ENCODE results near the gene STRIP1. TPM values are rescaled to one million over a fixed set of nuclear protein-coding genes. Genes with fewer than 3 reads are reported as not detected.
A peak's percentile ranks its signal among the peaks of the same experiment; 100 is the strongest.

Gene STRIP1
- total RNA-seq, 1 donor: 56.0 TPM

DNA sequence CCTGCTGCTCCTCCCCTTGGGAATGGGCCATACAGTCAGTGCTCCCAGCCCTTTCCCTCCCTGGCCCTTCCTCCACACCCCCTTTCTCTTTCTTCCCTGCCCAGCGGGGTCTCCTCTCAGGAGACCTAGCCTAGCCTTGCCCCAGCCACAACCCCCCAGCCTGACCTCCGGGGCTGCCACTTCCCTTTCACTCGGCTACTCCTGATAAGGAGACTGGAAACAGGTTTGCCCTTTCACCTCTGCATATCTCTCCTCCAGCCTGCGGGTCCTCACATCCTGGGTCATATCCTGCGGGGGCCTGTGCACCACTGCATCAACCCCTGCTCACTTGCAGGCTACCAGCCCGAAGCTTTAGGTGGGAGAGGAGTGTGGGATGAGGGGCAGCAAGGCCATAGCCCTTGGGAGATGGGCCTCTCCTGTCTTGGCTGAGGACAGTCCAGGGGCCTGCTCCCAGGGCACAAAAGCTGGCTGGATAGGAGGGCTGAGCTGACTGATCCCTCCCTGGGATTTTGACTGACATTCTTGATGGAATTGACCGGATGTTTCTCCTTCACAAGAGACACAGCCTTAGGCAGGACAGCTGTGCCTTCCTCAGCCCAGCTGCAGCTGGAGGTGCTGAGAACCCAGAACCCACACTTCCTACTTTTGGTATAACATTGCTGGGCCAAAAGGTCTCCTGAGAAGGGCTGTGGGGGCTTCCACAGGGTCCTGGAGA, 55.3 kb downstream of the STRIP1 start:
- no peak for DNase-seq (ENCODE audit: low read depth in 2 of 3, low spot score in 2 of 3)

GRCh38 chr1:110091381-110091780, 57.0 kb downstream of the STRIP1 start:
- DNase-seq (ENCODE audit: low read depth in 2 of 3, low spot score in 2 of 3): no peak

DNA sequence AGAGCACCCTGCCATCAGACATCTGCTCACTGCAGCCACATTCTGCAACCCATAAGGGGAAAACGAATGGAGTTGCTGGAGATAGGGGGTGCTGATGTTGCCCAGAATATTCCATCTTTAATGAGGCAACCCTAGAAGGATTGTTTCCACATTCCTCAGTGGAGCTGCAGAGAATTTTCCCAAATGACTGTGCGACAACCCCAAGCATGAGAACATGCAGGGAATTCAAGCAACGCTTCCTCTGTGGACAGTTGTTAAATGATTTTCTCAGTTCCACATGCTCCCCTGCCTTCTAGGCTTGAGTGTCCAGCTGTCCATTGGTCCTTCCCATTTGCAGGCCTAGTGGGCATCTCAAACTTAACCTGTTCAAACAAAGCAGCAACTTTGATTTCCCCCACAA, 57.4 kb downstream of the STRIP1 start:
- no peak for DNase-seq (ENCODE audit: low read depth in 2 of 3, low spot score in 2 of 3)

GRCh38 chr1:110092991-110093390, 58.6 kb downstream of the STRIP1 start:
- DNase-seq (ENCODE audit: low read depth in 2 of 3, low spot score in 2 of 3): no peak

DNA sequence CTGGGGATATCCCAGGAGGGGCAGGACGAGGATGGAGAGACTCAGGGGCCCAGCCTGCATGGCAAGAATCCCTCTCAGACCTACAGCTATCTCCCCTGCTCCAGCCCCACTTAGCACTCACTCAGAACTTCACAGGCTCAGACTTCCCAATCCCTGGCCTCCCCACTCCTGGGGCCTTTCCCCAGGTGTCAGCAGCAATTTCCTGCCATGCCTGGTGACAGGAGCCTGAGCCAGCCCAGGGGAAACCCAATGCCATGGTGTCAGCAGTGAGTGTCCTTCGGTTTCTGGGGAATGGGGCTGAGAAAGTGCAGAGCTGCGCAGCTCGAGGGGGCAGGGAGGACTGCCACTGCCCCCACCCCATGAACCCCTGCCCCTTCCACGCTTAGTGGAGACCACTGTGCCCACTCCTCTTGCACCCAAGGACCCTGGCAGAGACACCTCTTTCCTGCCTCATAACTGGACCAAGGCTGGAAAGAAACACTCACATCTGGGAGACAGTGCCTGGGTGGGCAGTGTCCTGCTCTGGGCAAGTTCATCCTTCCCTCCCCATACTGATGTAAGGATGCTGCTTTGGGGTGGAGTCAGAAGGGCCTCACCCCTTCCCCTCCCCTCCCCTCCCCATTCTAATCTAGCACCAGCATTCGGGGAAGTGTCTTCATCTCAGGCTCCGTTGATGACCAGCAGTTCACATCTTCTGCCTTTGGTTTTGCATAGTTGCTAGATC, 60.7 kb downstream of the STRIP1 start:
- DNase-seq (ENCODE audit: low read depth in 2 of 3, low spot score in 2 of 3): no peak

DNA sequence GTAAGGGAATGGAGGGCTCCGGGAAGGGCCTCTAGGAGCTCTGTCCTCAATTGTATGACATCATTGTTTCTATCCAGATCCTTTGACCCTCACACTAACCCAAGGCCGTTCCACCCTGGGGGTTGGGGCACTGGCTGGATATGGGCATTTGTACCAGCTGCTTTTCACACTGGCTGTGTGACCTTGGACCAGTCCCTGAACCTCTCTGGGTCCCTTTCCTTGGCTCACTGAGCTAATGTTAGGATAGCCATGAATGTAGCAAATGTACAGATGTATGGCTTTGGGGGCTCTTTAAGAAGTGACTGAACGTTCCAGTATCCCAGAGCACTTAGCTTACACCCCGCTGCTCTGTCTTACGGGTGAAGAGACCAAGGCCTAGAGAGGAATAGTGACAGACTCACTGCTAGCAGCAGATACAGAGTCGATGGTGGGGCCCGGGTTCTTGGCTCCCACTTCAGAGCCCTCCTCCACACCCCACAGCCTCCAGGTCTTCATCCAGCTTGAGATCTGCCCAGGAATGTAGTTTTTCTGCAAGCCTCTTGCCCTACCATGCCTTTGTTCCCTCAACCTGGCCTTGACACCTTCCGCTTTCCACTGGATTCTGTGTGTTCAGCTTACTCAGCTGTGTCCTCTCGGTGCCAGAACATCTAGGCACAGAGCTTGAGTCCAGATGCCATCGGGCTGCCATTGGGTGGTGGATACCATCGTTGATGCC, 63.2 kb downstream of the STRIP1 start:
- DNase-seq (ENCODE audit: low read depth in 2 of 3, low spot score in 2 of 3): no peak

DNA sequence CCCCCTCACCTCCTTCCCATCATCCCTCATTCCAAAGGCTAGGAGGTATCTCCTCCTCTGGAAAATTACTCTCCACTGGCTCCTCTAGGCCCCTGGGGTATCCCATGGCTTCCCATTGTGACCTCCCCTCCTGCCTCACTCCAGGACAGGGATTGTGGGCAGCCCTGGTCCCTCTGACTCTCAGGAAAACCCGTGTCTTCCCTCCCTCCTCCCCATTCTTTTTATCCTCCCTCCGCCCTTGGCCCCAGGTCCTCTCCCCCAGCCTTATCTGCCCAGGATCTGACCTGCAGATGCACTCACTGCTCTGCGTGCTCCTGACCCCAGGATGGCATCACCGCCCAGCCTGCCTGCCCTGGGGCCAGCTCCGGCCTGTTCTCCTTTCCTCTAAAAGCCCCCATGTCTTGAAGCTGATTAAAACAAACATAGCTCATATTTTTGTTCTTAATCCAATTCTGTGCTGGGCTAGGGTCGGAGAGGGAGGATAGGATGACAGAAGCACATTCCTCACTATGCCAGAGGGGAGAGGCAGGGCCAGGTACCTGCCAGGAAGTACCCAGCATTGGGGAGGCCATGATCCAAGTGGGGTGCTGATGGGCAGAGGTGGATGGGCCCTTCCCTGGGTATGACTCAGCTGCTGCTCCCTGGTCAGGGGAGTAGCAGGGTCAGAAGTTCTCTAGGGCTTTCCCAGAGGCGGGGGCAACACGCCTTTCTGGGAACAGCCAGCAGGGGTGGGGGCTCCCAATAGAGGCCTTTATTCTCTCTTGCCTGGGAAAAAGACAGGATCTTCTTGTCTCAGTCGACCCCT, 64.0 kb downstream of the STRIP1 start:
- DNase-seq (ENCODE audit: low read depth in 2 of 3, low spot score in 2 of 3): no peak

- DNase-seq (ENCODE audit: low read depth in 2 of 3, low spot score in 2 of 3): no peak
Observed at GRCh38 chr1:110100335-110100734, 65.9 kb downstream of the STRIP1 start.

- peak in 1 of 3 donors; percentile 28 for DNase-seq (ENCODE audit: low read depth in 2 of 3, low spot score in 2 of 3)
Observed at GRCh38 chr1:110102081-110102480, 67.7 kb downstream of the STRIP1 start.

Other genes with a start within 250 kb of the STRIP1 start
- 23.2 TPM for gene CSF1, start 123.8 kb upstream of the STRIP1 start, total RNA-seq
- 39.3 TPM for gene AHCYL1, start 49.9 kb upstream of the STRIP1 start, total RNA-seq
- gene ALX3, start 36.0 kb downstream of the STRIP1 start, total RNA-seq: not detected
- gene UBL4B, start 77.8 kb downstream of the STRIP1 start, total RNA-seq: not detected
- gene SLC6A17, start 115.9 kb downstream of the STRIP1 start, total RNA-seq: not detected
- gene KCNC4, start 175.7 kb downstream of the STRIP1 start, total RNA-seq: 5.7 TPM